Activated T-helper 1 cell treated with anti-CD3 and anti-CD28 coated beads, Interleukin-2, amount 50 U/mL, for 16 hours (primary cell): ENCODE results near the gene IRF7.

Source experiments
- DNase-seq, 2 donors: peaks; one replicate each; pipeline ENCODE4 v3.0.0-alpha.2; 2020; ENCODE audit warnings: low read depth in 1 of 2, low spot score in 1 of 2

Gene IRF7

GRCh38 chr11:565921-566509 lies 49.7 kb downstream of the IRF7 start:
- no peak for DNase-seq

- DNase-seq, result no peak
Observed at GRCh38 chr11:563812-564578, 51.8 kb downstream of the IRF7 start.

GRCh38 chr11:563066-563811 lies 52.5 kb downstream of the IRF7 start:
- DNase-seq, result no peak
